Ovary (tissue), 9 donors: ENCODE data around the gene CRTAC1. TPM values are rescaled to one million over a fixed set of nuclear protein-coding genes. Genes with fewer than 3 reads are reported as not detected.

ENCODE experiments used
- DNase-seq, 5 donors: peaks; one replicate each; pipeline ENCODE4 v3.0.0-alpha.2; 2019 to 2020
- H3K27ac ChIP-seq, 2 donors: fragments of 200-600 bp; one replicate each; pipeline versions ENCODE4 v1.5.1 to v1.8.0; 2019 to 2022
- H3K27me3 ChIP-seq: fragments of 200-600 bp; one replicate; pipeline ENCODE4 v1.8.0; 2022
- H3K36me3 ChIP-seq: fragments of 200-600 bp; sonication (generic); one replicate; pipeline ENCODE4 v1.5.1; 2019
- H3K4me1 ChIP-seq: one replicate; pipeline ENCODE4 v1.8.1; 2013; ENCODE audit warnings: mild to moderate bottlenecking, moderate library complexity; ENCODE audit not compliant: insufficient read depth
- H3K4me3 ChIP-seq: fragments of 200-600 bp; sonication (generic); one replicate; pipeline ENCODE4 v1.5.1; 2017
- H3K9me3 ChIP-seq, 2 donors: fragments of 200-600 bp in 1 of 2; sonication (generic) in 1 of 2; one replicate each; pipeline versions ENCODE4 v1.5.1 to v1.8.1; 2013 to 2019; ENCODE audit warnings: mild to moderate bottlenecking in 1 of 2, moderate library complexity in 1 of 2
- EP300 ChIP-seq: sonication (generic); formaldehyde crosslinking; IDR thresholded peaks from one replicate; pipeline ENCODE4 v1.6.1; 2017; ENCODE audit warnings: antibody characterized with exemption
- POLR2A ChIP-seq: fragments of 450-650 bp; IDR thresholded peaks from one replicate; pipeline ENCODE4 v1.6.1; 2017; ENCODE audit warnings: antibody characterized with exemption, mild to moderate bottlenecking, moderate library complexity
- WGBS, 3 donors: extraction: QIAGEN DNeasy Blood & Tissue Kit in 1 of 3; methylation state at CpG; one replicate each; pipeline versions ENCODE4 v1.1.5 to v1.1.7; 2013 to 2017; 5-methylcytosine and 5-hydroxymethylcytosine counted together
- intact Hi-C, 4 donors: fragments of 100-400 bp; cut with DNase I; formaldehyde crosslinking; loops; one replicate each; pipeline versions ENCODE4 v1.11.0 to v1.15.1; 2022 to 2023
- polyA plus RNA-seq, 2 donors: library from polyadenylated mRNA; stranded (reverse); fragments of 200-250 nt in 1 of 2; fragments of 350-450 nt in 1 of 2; fragmentation: Illumina TruSeq in 1 of 2; extraction: RNeasy Lipid Tissue Mini Kit (QIAGEN cat#74804) in 1 of 2; gene quantifications; one replicate each; pipeline ENCODE4 v1.2.3, GENCODE V29; 2013 to 2014
- total RNA-seq, 7 donors: library from RNA; depleted of rRNA in 2 of 7; stranded (reverse); fragments of >200 nt in 2 of 7; fragmentation: NEBNext Ultra II Directional in 3 of 7; extraction: Animal tissue kit (Norgen Biotek cat#: 25700) in 3 of 7; gene quantifications; one replicate each; pipeline versions ENCODE4 v1.1.0 to v1.2.4, GENCODE V29; 2016 to 2023
- TF ChIP-seq, protein P1 (sequence below), 3 donors: fragments of 450-650 bp in 2 of 3; fragments of 200-600 bp in 1 of 3; IDR thresholded peaks; one replicate each; pipeline versions ENCODE4 v1.5.1 to v1.8.0; 2016 to 2022; ENCODE audit warnings: antibody characterized with exemption in 3 of 3, mild to moderate bottlenecking in 1 of 3
- donor health status: DM: no; HTN: no; CAD: no; lungs with moderate emphysema.
- donor health status: DM: no; HTN: no; CAD: no.
- donor health status: Bipolar disorder and iron deficiency.
- donor health status: DM: yes; HTN: yes; CAD: no.
- donor health status: DM: no; HTN: no; CAD: no.
- donor health status: DM: yes; HTN: yes; CAD: no.

CRTAC1 gene
- total and polyA plus RNA-seq, 9 donors = 0.13 to 19.5 (median 1.6) TPM

DNA sequence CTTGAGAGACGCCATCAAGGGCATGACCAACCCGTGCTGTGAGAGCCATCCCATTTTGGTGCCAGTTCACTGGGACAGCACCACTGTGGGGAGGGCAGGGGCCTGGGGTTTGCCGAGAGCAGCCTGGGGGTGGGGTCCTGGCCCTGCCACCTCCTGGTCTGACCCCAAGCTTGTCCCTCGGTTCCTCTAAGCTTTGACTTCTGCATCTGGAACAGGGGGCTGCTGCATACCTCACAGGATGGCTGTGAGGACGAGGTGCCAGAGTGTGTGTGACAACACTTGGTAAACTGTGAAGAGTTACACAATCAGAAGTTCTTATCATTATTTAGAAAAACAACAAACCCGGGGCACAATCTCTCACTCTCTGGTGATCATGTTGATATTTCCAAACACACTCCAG lies 89.9 kb downstream of the CRTAC1 start:
- Histone ChIP-seq H3K36me3 (no peaks in the 10 kb centered on the region), H3K27ac (no peak overlapping the region), H3K9me3 (no peaks in the 10 kb centered on the region), H3K4me3 (no peak overlapping the region), H3K4me1 (no peaks in the 10 kb centered on the region), H3K27me3 (no peaks in the 10 kb centered on the region)
- no peak for DNase-seq
- intact Hi-C loops = no loop called here
- WGBS, 3 donors = 38 to 48% (median 46%) methylated on average over 6 of the region's 6 CpGs
- TF ChIP-seq EP300 (no peak), POLR2A (no peak)
- TF ChIP-seq, protein P1, sequence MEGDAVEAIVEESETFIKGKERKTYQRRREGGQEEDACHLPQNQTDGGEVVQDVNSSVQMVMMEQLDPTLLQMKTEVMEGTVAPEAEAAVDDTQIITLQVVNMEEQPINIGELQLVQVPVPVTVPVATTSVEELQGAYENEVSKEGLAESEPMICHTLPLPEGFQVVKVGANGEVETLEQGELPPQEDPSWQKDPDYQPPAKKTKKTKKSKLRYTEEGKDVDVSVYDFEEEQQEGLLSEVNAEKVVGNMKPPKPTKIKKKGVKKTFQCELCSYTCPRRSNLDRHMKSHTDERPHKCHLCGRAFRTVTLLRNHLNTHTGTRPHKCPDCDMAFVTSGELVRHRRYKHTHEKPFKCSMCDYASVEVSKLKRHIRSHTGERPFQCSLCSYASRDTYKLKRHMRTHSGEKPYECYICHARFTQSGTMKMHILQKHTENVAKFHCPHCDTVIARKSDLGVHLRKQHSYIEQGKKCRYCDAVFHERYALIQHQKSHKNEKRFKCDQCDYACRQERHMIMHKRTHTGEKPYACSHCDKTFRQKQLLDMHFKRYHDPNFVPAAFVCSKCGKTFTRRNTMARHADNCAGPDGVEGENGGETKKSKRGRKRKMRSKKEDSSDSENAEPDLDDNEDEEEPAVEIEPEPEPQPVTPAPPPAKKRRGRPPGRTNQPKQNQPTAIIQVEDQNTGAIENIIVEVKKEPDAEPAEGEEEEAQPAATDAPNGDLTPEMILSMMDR (IDR thresholded peaks at IDR 0.05) = no peak

DNA sequence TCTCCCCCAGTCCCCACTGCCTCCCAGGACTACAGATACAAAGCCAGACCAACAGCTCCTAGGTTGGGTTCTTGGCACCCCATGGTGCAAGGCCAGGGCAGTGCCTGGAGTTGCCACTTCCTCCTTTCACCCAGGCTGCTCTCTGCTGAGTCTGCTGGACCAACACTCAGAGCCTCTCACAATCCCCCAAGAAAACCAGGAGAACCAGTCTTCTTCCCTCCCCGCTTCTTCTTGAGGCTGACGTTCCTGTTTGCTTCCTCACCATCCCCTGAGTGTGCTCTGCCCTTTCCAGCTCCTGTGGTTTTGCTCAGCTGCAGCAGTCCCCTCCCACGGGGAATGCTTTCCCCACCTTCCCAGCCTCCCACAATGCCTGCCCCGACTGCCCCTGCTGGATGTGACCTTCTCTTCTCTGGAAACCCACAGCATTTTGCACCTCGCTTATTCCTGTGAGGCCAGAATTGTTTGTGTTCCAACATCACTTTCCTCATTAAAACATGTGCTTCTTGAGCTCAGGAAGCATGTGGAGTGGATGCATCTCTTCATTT lies 90.9 kb downstream of the CRTAC1 start:
- H3K27me3 ChIP-seq = no peaks in the 10 kb centered on the region
- H3K9me3 ChIP-seq = no peaks in the 10 kb centered on the region
- 10 to 20% (median 14%) methylated on average over 5 of the region's 5 CpGs for WGBS, 3 donors
- intact Hi-C loops = no loop called here
- no peaks in the 10 kb centered on the region for H3K4me1 ChIP-seq
- TF ChIP-seq, protein P1 (IDR thresholded peaks at IDR 0.05) = no peak
- no peak for TF ChIP-seq EP300
- no peak for TF ChIP-seq POLR2A
- no peak overlapping the region for H3K27ac ChIP-seq
- no peak for DNase-seq
- no peak overlapping the region for H3K4me3 ChIP-seq
- H3K36me3 ChIP-seq = no peaks in the 10 kb centered on the region

DNA sequence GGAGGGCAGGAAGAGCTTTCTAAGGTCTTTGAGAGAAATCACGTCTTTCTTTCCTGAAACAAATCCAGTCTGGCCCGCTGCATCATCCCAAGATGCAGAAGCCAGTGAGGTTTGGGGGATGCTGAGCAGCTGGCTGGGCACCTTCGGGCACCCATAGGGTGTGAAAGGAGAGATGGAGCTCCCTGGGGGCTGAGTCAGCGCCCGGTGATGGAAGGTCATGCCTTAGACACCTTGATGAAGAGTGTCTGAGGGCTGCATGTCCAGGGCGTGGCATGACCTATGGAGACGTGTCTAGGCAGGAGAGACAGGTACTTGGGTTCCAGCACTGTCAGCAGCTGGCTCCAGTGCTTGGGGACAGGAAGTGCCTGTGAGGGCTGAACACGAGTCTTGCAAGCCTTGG lies 92.5 kb downstream of the CRTAC1 start:
- Histone ChIP-seq H3K27me3 (no peaks in the 10 kb centered on the region), H3K36me3 (no peaks in the 10 kb centered on the region), H3K4me1 (no peaks in the 10 kb centered on the region), H3K27ac (no peak overlapping the region), H3K9me3 (no peaks in the 10 kb centered on the region), H3K4me3 (no peak overlapping the region)
- 68 to 72% (median 71%) methylated on average over 8 of the region's 8 CpGs for WGBS, 3 donors
- intact Hi-C loops = no loop called here
- TF ChIP-seq, protein P1 (IDR thresholded peaks at IDR 0.05) = no peak
- no peak for DNase-seq

DNA sequence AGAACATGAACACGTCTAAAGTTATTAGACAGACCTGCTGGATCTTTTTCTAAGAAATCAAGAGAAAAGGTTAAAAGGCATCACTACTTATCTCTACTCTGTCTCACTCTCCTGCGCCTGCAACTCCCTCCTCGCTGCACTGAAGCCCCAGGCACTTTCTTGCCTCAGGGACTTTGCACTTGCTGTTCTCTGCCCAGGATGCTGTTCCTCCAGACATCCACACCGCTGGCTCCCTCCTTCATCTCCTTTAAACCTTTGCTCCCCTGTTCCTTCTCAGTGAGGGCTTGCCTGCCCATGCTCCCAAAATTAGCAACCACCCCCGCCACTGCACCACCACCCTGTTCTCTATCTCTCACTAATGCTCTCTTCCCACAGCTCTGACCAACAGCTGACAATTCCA lies 93.4 kb downstream of the CRTAC1 start:
- Histone ChIP-seq H3K9me3 (no peaks in the 10 kb centered on the region), H3K4me3 (no peak overlapping the region), H3K27me3 (no peaks in the 10 kb centered on the region), H3K36me3 (no peaks in the 10 kb centered on the region), H3K4me1 (no peaks in the 10 kb centered on the region), H3K27ac (no peak overlapping the region)
- DNase-seq = no peak
- intact Hi-C loops = no loop called here
- 64 to 77% (median 73%) methylated on average over 5 of the region's 5 CpGs for WGBS, 3 donors
- TF ChIP-seq EP300 (no peak), POLR2A (no peak)
- TF ChIP-seq, protein P1 (IDR thresholded peaks at IDR 0.05) = no peak
